Epidermal melanocyte (primary cell): ENCODE results near the gene MRPS10.

Experiments
- DNase-seq: peaks from one replicate; pipeline ENCODE4 v3.0.0; 2011; ENCODE audit warnings: low spot score; ENCODE audit not compliant: insufficient read length

MRPS10 gene

DNA sequence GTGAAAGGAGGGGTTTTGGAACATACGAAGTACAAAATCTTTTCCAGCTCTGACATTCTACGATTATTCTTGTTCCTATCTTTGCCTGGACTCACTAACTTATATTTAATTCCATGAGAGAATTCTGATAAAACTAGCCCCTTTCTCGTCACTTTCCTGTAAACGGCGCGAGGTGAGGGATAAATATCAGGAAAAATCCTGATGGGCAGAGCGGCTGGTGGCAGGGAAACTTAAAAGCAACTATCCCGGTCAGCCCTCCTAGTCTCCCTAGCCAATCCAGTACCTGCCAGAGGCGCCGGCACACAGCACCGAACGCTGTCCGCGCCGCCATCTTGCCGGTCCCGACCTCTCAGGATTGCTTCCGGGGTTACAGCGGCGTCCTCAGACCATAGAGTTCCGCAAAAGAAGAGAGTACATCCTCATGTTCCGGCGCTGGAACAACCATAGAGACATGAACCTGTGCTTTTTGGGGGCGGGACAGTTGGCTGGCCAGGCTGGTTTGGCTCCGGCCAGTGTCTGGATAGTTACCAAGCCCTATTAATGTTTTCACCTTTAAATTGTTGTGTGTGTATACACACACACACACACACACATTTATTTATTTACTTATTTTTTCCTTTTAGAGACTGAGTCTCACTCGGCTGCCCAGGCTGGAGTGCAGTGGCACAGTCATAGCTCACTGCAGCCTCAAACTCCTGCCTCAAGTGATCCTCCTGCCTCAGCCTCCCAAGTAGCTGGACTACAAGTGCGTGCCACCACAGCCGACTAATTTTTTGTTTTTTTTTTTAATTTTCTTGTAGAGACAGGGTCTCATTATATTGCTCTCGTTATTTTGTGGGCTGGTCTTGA, at the start of gene MRPS10:
Gene MRPS10 (minus strand): TSS at position 343 of the 849 bp plus-strand sequence. CDS start 12 bp downstream, at position 331.
- DNase-seq, result peak; percentile 89

GRCh38 chr6:42266538-42266937, 48.9 kb upstream of the MRPS10 start:
- no peak for DNase-seq

GRCh38 chr6:42264852-42265390, 47.3 kb upstream of the MRPS10 start:
- no peak for DNase-seq

- no peak for DNase-seq
These were observed 46.6 kb upstream of the MRPS10 start for GRCh38 chr6:42264162-42264851.

GRCh38 chr6:42263165-42263728, 45.6 kb upstream of the MRPS10 start:
- no peak for DNase-seq

DNA sequence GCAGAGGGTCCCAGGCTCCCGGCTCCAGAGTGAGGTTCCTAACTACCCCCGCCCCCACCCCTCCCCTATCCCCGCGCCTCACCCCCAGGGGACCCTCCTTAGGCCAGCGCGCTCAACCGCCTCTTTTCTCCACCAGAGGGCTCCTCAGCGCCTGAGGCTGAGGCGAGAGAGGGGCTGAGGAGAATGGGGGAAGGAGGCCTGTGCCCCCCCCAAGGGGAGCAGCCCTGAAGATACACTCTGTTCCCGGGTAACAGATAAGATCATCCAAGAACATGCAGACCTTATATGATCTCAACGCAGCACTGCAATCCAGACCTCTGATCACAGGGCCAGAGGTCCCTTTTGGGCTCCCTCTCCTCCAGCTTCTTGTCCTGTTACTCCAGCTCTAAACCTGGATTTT, 43.3 kb upstream of the MRPS10 start:
- peak; percentile 33 for DNase-seq

DNA sequence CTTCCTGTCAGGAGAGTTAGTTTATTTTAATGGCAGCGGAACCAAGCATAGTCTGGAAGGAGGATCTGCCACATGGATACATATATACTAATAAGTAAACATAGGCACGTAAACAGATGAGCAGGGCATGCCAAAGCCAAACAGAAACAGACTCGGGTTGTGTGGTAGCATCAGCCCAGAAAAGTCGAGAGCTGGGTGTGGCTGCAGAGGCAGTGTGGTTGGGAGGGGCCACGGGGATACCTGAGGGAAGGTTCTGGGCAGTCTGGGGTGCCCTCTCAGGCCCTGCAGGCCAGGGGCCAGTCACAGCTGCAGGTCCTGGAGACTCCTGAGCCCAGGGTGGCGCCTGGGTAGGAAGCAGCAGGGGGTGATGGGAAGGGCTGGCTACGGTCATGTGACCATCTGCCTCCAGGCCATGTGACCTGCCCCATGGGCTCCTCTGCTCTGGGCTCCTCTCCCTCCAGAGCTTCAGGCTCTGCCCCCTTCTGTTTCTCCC, 42.8 kb upstream of the MRPS10 start:
- no peak for DNase-seq

- no peak for DNase-seq
These were observed 42.3 kb upstream of the MRPS10 start for GRCh38 chr6:42259841-42260395.

DNA sequence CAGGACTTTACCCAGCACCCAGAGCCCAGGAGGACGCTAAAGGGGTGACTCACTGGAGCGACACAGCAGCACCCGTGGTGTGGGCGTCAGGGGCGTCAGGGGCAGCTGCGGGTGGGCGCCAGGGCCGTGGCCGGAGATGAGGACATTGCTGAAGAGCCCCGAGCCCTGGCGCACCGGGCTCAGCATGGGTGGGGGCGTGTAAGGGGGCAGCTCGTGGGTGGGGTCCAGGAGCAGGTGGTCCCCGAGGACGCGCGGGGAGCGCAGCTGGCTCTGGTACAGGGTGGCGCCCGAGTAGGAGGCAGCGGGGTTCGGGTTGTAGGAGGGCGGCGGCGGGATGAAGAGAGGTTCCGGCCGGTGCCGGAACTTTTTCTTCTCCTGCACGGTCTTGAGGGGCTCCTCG, 41.6 kb upstream of the MRPS10 start:
- no peak for DNase-seq

GRCh38 chr6:42257614-42258013, 40.0 kb upstream of the MRPS10 start:
- DNase-seq, result no peak

DNA sequence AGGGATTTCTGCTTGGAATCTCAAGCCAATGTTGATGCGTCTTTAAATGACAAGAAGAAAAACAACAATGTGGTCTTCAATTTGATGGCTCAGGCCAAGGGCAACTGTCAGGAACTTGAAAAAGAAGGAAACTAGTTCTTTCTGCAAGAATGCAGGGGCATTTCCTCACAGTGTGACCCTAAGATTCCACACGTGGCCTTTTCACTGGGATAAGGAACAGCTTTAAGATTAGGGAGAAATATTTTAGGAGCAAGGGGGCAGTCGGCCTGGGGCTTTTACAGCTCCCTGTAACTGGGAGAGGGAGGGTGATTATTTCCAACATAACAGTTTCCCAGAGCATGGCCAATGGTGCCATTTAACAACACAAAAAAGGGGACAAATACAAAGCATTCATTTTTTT, 39.4 kb upstream of the MRPS10 start:
- DNase-seq, result no peak

- DNase-seq, result no peak
These were observed 37.4 kb upstream of the MRPS10 start for GRCh38 chr6:42255050-42255449.

- DNase-seq, result no peak
These were observed 36.8 kb upstream of the MRPS10 start for GRCh38 chr6:42254505-42254904.

- DNase-seq, result no peak
These were observed 34.4 kb upstream of the MRPS10 start for GRCh38 chr6:42251911-42252637.

- DNase-seq, result no peak
These were observed 33.8 kb upstream of the MRPS10 start for GRCh38 chr6:42251500-42251899.

GRCh38 chr6:42250274-42250931, 32.7 kb upstream of the MRPS10 start:
- DNase-seq, result no peak

GRCh38 chr6:42249279-42249678, 31.6 kb upstream of the MRPS10 start:
- no peak for DNase-seq

DNA sequence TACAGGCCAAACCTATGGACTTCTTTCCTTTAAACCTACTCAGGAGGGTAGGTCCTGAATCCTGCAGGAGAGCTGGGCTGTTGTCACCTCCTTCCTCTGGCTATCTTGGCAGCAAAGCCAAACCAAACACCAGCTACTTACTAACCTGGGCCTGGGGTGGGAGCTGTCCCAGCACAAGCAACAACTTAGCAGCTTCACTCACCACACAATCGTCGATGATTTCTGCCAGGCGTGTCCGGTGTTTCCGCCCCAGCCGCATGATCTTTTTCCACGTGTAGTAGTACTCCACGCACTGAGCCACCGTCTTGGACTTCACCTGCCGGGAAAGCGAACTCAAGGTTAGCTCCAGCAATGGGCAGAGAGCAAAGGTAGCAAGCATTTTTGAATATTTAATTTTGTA, 25.4 kb upstream of the MRPS10 start:
- no peak for DNase-seq

GRCh38 chr6:42241915-42242314, 24.3 kb upstream of the MRPS10 start:
- no peak for DNase-seq

- DNase-seq, result no peak
These were observed 22.2 kb upstream of the MRPS10 start for GRCh38 chr6:42239736-42240375.
